Loucy (cell line): ENCODE measurements around the gene WASL.

Experiments used
- EZH2phosphoT487 ChIP-seq: fragments of 200-600 bp; IDR thresholded peaks from 2 replicates; pipeline ENCODE4 v1.6.1; 2018; ENCODE audit warnings: antibody characterized with exemption, mild to moderate bottlenecking, moderate library complexity, borderline replicate concordance
- TF ChIP-seq, protein P1 (sequence below): fragments of 200-600 bp; sonication (generic); conservative IDR thresholded peaks from 2 replicates; pipeline ENCODE4 v1.5.1; 2014; ENCODE audit warnings: mild to moderate bottlenecking, antibody characterized with exemption, low read length

DNA sequence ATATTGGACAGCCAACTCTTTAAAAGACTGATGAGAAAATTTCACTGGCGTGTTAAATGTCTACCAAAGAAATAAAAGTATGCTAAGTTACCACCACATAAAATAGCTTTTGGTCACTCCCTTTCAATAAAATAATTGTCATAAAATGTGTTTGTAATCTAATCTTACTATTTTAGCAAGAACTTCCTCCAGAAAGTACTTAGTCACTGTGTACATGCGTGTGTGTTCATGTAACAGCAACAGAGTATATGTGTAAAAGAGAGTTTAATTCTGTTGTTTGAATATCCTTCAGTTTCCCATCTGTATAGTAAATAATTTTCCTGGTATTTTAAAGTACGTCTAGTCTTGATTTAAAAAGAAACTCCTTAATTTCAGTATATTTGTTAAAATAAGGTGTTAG is 35.0 kb upstream of the WASL start:
- TF ChIP-seq, protein P1, sequence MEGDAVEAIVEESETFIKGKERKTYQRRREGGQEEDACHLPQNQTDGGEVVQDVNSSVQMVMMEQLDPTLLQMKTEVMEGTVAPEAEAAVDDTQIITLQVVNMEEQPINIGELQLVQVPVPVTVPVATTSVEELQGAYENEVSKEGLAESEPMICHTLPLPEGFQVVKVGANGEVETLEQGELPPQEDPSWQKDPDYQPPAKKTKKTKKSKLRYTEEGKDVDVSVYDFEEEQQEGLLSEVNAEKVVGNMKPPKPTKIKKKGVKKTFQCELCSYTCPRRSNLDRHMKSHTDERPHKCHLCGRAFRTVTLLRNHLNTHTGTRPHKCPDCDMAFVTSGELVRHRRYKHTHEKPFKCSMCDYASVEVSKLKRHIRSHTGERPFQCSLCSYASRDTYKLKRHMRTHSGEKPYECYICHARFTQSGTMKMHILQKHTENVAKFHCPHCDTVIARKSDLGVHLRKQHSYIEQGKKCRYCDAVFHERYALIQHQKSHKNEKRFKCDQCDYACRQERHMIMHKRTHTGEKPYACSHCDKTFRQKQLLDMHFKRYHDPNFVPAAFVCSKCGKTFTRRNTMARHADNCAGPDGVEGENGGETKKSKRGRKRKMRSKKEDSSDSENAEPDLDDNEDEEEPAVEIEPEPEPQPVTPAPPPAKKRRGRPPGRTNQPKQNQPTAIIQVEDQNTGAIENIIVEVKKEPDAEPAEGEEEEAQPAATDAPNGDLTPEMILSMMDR: no peak
- TF ChIP-seq EZH2phosphoT487: no peak
